Vagina (tissue), 2 donors: ENCODE data around the gene KPNA5.
"Not testable (repeated sequence)": the region's sequence is repeated elsewhere in the genome, so short reads cannot be mapped to it uniquely, and the experiment has no call there.

Source experiments
- CTCF ChIP-seq, 3 experiments: fragments of 450-650 bp in 2 of 3; fragments of 200-600 bp in 1 of 3; sonication (generic) in 1 of 3; IDR thresholded peaks; one replicate each; pipeline ENCODE4 v1.5.1; 2017 to 2019; ENCODE audit warnings: antibody characterized with exemption in 3 of 3, mild to moderate bottlenecking in 2 of 3, moderate library complexity in 2 of 3
- POLR2A ChIP-seq, 2 donors: fragments of 450-650 bp; IDR thresholded peaks; one replicate each; pipeline ENCODE4 v1.6.1; 2017; ENCODE audit warnings: antibody characterized with exemption in 2 of 2, mild to moderate bottlenecking in 2 of 2, moderate library complexity in 2 of 2

GRCh38 chr6:116703888-116704287, 22.9 kb downstream of the KPNA5 start:
- TF ChIP-seq CTCF, POLR2A (IDR thresholded peaks at IDR 0.05): not testable (repeated sequence)
